ENCODE measurements around the gene RPP25L.
"Not testable (repeated sequence)": the region's sequence is repeated elsewhere in the genome, so short reads cannot be mapped to it uniquely, and the experiment has no call there.

The RPP25L gene

DNA sequence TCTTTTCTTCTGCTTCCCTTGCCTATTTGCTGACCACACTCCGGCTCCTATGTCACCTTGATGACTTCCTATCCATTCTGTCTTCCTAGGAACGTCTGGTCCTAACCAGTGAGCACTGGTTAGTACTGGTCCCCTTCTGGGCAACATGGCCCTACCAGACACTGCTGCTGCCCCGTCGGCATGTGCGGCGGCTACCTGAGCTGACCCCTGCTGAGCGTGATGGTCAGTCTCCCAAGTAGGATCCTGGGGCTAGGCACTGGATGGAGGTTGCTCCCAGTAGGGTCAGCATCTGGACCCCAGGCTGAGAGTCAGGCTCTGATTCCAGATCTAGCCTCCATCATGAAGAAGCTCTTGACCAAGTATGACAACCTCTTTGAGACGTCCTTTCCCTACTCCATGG, 36.8 kb upstream of the RPP25L start:
- H3K27ac ChIP-seq (ENCODE audit: low read depth, low read length): no peak overlapping the region

DNA sequence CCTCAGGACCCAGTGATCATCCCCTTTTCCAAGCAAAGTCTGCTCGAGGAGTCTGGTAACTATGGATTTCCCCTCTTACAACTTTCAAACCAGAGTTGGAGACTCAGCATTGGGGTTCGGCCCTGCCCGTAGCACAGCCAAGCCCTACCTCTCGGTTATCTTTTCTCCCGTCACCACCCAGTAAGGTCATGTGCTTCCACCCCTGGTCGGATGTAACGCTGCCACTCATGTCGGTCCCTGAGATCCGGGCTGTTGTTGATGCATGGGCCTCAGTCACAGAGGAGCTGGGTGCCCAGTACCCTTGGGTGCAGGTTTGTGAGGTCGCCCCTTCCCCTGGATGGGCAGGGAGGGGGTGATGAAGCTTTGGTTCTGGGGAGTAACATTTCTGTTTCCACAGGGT, 35.8 kb upstream of the RPP25L start:
- Histone ChIP-seq H3K4me3 (ENCODE audit: low read length) (peak overlapping the region; percentile 77), H3K27me3 (ENCODE audit: control insufficient read depth, insufficient read depth, low read length) (no peaks in the 10 kb centered on the region), H3K36me3 (ENCODE audit: control insufficient read depth, insufficient read depth, low read length) (peaks cover 14% of the 10 kb centered on the region), H3K27ac (ENCODE audit: low read depth, low read length) (peak overlapping the region; percentile 84), H3K4me1 (ENCODE audit: control insufficient read depth, insufficient read depth, low read length) (peaks cover 30% of the 10 kb centered on the region), H3K9ac (ENCODE audit: low read length) (peak overlapping the region; percentile 21)

More for the DNA sequence above, 36.8 kb upstream of the RPP25L start:
- Histone ChIP-seq H3K4me1 (ENCODE audit: control insufficient read depth, insufficient read depth, low read length) (peaks cover 39% of the 10 kb centered on the region), H3K27me3 (ENCODE audit: control insufficient read depth, insufficient read depth, low read length) (no peaks in the 10 kb centered on the region), H3K36me3 (ENCODE audit: control insufficient read depth, insufficient read depth, low read length) (peaks cover 14% of the 10 kb centered on the region), H3K9ac (ENCODE audit: low read length) (no peak overlapping the region), H3K4me3 (ENCODE audit: low read length) (no peak overlapping the region)

DNA sequence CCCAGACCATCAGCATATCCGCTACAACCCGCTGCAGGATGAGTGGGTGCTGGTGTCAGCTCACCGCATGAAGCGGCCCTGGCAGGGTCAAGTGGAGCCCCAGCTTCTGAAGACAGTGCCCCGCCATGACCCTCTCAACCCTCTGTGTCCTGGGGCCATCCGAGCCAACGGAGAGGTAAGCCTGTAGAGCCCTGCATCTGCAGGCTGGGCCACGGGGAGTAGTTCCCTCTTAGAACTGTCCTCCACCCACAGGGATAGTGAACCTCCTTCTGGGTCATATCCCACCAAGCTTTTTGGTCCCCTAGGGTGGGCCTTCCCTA, 35.1 kb upstream of the RPP25L start:
- Histone ChIP-seq H3K9ac (ENCODE audit: low read length) (peak overlapping the region; percentile 36), H3K36me3 (ENCODE audit: control insufficient read depth, insufficient read depth, low read length) (peaks cover 14% of the 10 kb centered on the region), H3K4me1 (ENCODE audit: control insufficient read depth, insufficient read depth, low read length) (peaks cover 24% of the 10 kb centered on the region), H3K4me3 (ENCODE audit: low read length) (peak overlapping the region; percentile 77), H3K27ac (ENCODE audit: low read depth, low read length) (peak overlapping the region; percentile 84), H3K27me3 (ENCODE audit: control insufficient read depth, insufficient read depth, low read length) (no peaks in the 10 kb centered on the region)

GRCh38 chr9:34646211-34647083, 34.5 kb upstream of the RPP25L start, which contains the start of gene GALT:
Gene GALT (plus strand): TSS chr9:34646675. CDS start chr9:34646705, 30 bp downstream.
- Histone ChIP-seq H3K4me1 (ENCODE audit: control insufficient read depth, insufficient read depth, low read length) (peaks cover 21% of the 10 kb centered on the region), H3K27me3 (ENCODE audit: control insufficient read depth, insufficient read depth, low read length) (no peaks in the 10 kb centered on the region), H3K9ac (ENCODE audit: low read length) (peak within 1 kb of the TSS; percentile 36), H3K36me3 (ENCODE audit: control insufficient read depth, insufficient read depth, low read length) (peaks cover 14% of the 10 kb centered on the region), H3K27ac (ENCODE audit: low read depth, low read length) (peak within 1 kb of the TSS; percentile 84), H3K4me3 (ENCODE audit: low read length) (peak within 1 kb of the TSS; percentile 77)

GRCh38 chr9:34644766-34645314, 32.9 kb upstream of the RPP25L start:
- H3K9ac ChIP-seq (ENCODE audit: low read length): no peak overlapping the region
- H3K27me3 ChIP-seq (ENCODE audit: control insufficient read depth, insufficient read depth, low read length): no peaks in the 10 kb centered on the region
- H3K4me3 ChIP-seq (ENCODE audit: low read length): no peak overlapping the region
- H3K27ac ChIP-seq (ENCODE audit: low read depth, low read length): no peak overlapping the region
- H3K4me1 ChIP-seq (ENCODE audit: control insufficient read depth, insufficient read depth, low read length): peaks cover 17% of the 10 kb centered on the region
- H3K36me3 ChIP-seq (ENCODE audit: control insufficient read depth, insufficient read depth, low read length): peaks cover 13% of the 10 kb centered on the region

DNA sequence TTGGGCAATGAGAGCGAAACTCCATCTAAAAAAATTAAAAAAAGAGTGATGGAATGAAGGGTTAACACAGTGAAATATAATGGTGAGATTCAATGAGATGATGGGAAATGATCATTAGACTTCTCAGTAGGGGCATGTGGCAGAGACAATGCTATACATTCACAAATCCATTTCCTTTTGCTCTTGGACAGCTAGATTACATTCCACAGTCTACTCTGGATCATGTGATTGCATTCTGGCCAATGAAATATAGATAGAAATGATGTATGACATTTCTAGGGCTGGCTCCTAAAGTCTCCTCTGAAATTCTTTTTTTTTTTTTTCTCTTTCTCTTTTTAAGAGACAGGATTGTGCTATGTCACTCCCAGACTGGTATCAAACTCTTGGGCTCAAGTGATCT, 30.8 kb upstream of the RPP25L start:
- H3K27ac ChIP-seq (ENCODE audit: low read depth, low read length): no peak overlapping the region
- H3K4me1 ChIP-seq (ENCODE audit: control insufficient read depth, insufficient read depth, low read length): peaks cover 16% of the 10 kb centered on the region
- H3K36me3 ChIP-seq (ENCODE audit: control insufficient read depth, insufficient read depth, low read length): no peaks in the 10 kb centered on the region

GRCh38 chr9:34639322-34639721, 27.4 kb upstream of the RPP25L start:
- H3K27me3 ChIP-seq (ENCODE audit: control insufficient read depth, insufficient read depth, low read length); H3K36me3 ChIP-seq (ENCODE audit: control insufficient read depth, insufficient read depth, low read length); H3K9ac ChIP-seq (ENCODE audit: low read length); H3K4me3 ChIP-seq (ENCODE audit: low read length); H3K27ac ChIP-seq (ENCODE audit: low read depth, low read length): not testable (repeated sequence)
- H3K4me1 ChIP-seq (ENCODE audit: control insufficient read depth, insufficient read depth, low read length): peaks cover 15% of the 10 kb centered on the region

More for the DNA sequence above, 30.8 kb upstream of the RPP25L start:
- Histone ChIP-seq H3K4me3 (ENCODE audit: low read length) (no peak overlapping the region), H3K27me3 (ENCODE audit: control insufficient read depth, insufficient read depth, low read length) (no peaks in the 10 kb centered on the region), H3K9ac (ENCODE audit: low read length) (no peak overlapping the region)

DNA sequence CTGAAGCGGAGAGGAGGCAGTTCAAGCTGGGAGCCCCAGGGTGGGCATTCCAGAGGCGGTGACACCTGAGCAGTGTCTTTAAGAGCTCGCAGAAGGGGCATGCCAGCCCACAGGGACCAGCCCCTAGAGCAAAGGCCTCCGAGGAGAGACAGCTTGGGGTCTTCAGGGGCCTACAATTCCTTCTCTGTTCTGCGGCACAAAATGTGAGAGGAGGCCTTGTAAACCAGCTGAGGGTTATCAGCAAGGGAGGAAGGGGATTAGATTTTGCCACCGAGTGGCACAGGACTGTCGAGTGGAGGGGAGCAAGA, 26.2 kb upstream of the RPP25L start:
- no peaks in the 10 kb centered on the region for H3K27me3 ChIP-seq (ENCODE audit: control insufficient read depth, insufficient read depth, low read length)
- H3K27ac ChIP-seq (ENCODE audit: low read depth, low read length): peak overlapping the region; percentile 81
- H3K4me3 ChIP-seq (ENCODE audit: low read length): peak overlapping the region; percentile 87
- peaks cover 15% of the 10 kb centered on the region for H3K4me1 ChIP-seq (ENCODE audit: control insufficient read depth, insufficient read depth, low read length)
- peaks cover 8% of the 10 kb centered on the region for H3K36me3 ChIP-seq (ENCODE audit: control insufficient read depth, insufficient read depth, low read length)
- H3K9ac ChIP-seq (ENCODE audit: low read length): peak overlapping the region; percentile 54

GRCh38 chr9:34637356-34638137, 25.6 kb upstream of the RPP25L start, which contains the start of gene SIGMAR1:
Gene SIGMAR1 (minus strand): TSS chr9:34637787. CDS start chr9:34637697, 90 bp downstream.
- H3K4me3 ChIP-seq (ENCODE audit: low read length): peak within 1 kb of the TSS; percentile 87
- peaks cover 8% of the 10 kb centered on the region for H3K36me3 ChIP-seq (ENCODE audit: control insufficient read depth, insufficient read depth, low read length)
- peaks cover 15% of the 10 kb centered on the region for H3K4me1 ChIP-seq (ENCODE audit: control insufficient read depth, insufficient read depth, low read length)
- H3K27ac ChIP-seq (ENCODE audit: low read depth, low read length): peak within 1 kb of the TSS; percentile 81
- H3K27me3 ChIP-seq (ENCODE audit: control insufficient read depth, insufficient read depth, low read length): no peaks in the 10 kb centered on the region
- peak within 1 kb of the TSS; percentile 54 for H3K9ac ChIP-seq (ENCODE audit: low read length)

GRCh38 chr9:34636791-34637355, 25.0 kb upstream of the RPP25L start:
- Histone ChIP-seq H3K27ac (ENCODE audit: low read depth, low read length) (peak overlapping the region; percentile 81), H3K9ac (ENCODE audit: low read length) (peak overlapping the region; percentile 29), H3K4me3 (ENCODE audit: low read length) (peak overlapping the region; percentile 87), H3K36me3 (ENCODE audit: control insufficient read depth, insufficient read depth, low read length) (peaks cover 8% of the 10 kb centered on the region), H3K4me1 (ENCODE audit: control insufficient read depth, insufficient read depth, low read length) (peaks cover 15% of the 10 kb centered on the region), H3K27me3 (ENCODE audit: control insufficient read depth, insufficient read depth, low read length) (no peaks in the 10 kb centered on the region)

- peaks cover under 1% of the 10 kb centered on the region for H3K27me3 ChIP-seq (ENCODE audit: control insufficient read depth, insufficient read depth, low read length)
- H3K4me1 ChIP-seq (ENCODE audit: control insufficient read depth, insufficient read depth, low read length): peaks cover 15% of the 10 kb centered on the region
- no peak overlapping the region for H3K9ac ChIP-seq (ENCODE audit: low read length)
These were observed 23.7 kb upstream of the RPP25L start for GRCh38 chr9:34635556-34635955.

More at GRCh38 chr9:34635556-34635955, 23.7 kb upstream of the RPP25L start:
- H3K36me3 ChIP-seq (ENCODE audit: control insufficient read depth, insufficient read depth, low read length): peaks cover 8% of the 10 kb centered on the region
- H3K4me3 ChIP-seq (ENCODE audit: low read length): no peak overlapping the region
- H3K27ac ChIP-seq (ENCODE audit: low read depth, low read length): no peak overlapping the region
